ENCODE results near the gene RNFT1.

GRCh38 chr17:59941131-59941530 lies 23.4 kb downstream of the RNFT1 start:
- TF ChIP-seq, protein P1, sequence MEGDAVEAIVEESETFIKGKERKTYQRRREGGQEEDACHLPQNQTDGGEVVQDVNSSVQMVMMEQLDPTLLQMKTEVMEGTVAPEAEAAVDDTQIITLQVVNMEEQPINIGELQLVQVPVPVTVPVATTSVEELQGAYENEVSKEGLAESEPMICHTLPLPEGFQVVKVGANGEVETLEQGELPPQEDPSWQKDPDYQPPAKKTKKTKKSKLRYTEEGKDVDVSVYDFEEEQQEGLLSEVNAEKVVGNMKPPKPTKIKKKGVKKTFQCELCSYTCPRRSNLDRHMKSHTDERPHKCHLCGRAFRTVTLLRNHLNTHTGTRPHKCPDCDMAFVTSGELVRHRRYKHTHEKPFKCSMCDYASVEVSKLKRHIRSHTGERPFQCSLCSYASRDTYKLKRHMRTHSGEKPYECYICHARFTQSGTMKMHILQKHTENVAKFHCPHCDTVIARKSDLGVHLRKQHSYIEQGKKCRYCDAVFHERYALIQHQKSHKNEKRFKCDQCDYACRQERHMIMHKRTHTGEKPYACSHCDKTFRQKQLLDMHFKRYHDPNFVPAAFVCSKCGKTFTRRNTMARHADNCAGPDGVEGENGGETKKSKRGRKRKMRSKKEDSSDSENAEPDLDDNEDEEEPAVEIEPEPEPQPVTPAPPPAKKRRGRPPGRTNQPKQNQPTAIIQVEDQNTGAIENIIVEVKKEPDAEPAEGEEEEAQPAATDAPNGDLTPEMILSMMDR (IDR thresholded peaks at IDR 0.05), result no peak
- TF ChIP-seq POLR2A (IDR thresholded peaks at IDR 0.05) (no peak), POLR2AphosphoS5 (IDR thresholded peaks at IDR 0.05) (no peak)

Data from prostate gland (tissue), 2 donors.